Neural progenitor cell (in vitro differentiated cells): ENCODE data around the gene ESRRA.

Experiments
- EZH2 ChIP-seq: fragments of 200-600 bp; sonication (generic); IDR thresholded peaks from 2 replicates; pipeline ENCODE4 v1.6.1; 2017; ENCODE audit warnings: antibody characterized with exemption, mild to moderate bottlenecking, moderate library complexity
- EZH2phosphoT487 ChIP-seq: fragments of 200-600 bp; sonication (generic); IDR thresholded peaks from 2 replicates; pipeline ENCODE4 v1.6.1; 2017; ENCODE audit warnings: antibody characterized with exemption
- TF ChIP-seq, protein P1 (sequence below): fragments of 200-600 bp; sonication (generic); IDR thresholded peaks from 2 replicates; pipeline ENCODE4 v1.5.1; 2017; ENCODE audit warnings: antibody characterized with exemption, mild to moderate bottlenecking

DNA sequence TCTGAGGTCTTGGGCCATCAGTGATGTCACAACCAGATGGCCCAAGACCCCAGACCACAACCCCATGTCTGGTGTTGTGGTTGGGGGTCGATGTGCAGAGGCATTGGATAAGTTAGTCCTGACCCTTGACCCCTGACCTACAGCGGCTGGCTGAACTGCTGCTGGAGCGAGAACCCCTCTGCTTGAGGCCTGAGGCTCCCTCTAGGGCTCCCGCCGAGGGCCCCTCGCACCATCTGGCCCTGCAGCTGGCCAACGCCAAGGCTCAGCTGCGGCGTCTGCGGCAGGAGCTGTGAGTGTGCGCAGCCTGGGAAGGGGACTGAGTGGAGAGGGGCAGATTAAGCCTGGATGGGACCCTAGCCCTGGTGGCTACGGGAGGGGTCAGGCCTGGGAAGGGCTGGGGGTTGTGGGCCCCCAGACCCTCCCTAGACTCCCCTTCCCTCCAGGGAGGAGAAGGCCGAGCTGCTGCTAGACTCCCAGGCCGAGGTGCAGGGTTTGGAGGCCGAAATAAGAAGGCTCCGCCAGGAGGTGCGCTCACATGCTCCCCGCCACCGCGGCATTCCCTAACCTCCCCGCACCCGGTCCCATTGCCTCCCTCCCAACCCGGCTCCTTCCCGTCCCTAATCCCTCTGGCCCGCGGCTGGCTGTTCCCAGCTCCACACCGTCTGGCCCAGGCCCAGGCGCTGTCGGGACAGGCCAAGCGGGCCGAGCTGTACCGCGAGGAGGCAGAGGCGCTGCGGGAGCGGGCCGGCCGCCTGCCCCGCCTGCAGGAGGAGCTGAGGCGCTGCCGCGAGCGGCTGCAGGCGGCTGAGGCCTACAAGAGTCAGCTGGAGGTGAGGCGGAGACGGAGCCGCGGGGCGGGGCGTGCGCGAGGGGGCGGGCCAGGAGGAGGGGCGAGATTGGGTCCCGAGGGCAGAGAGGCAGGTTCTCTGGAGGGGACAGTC, 36.8 kb downstream of the ESRRA start:
- TF ChIP-seq EZH2 (no peak), EZH2phosphoT487 (no peak)
- TF ChIP-seq, protein P1, sequence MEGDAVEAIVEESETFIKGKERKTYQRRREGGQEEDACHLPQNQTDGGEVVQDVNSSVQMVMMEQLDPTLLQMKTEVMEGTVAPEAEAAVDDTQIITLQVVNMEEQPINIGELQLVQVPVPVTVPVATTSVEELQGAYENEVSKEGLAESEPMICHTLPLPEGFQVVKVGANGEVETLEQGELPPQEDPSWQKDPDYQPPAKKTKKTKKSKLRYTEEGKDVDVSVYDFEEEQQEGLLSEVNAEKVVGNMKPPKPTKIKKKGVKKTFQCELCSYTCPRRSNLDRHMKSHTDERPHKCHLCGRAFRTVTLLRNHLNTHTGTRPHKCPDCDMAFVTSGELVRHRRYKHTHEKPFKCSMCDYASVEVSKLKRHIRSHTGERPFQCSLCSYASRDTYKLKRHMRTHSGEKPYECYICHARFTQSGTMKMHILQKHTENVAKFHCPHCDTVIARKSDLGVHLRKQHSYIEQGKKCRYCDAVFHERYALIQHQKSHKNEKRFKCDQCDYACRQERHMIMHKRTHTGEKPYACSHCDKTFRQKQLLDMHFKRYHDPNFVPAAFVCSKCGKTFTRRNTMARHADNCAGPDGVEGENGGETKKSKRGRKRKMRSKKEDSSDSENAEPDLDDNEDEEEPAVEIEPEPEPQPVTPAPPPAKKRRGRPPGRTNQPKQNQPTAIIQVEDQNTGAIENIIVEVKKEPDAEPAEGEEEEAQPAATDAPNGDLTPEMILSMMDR = peak; percentile 52
